ENCODE results near the gene AVPR1B.

GRCh38 chr1:206142770-206143169, 25.6 kb upstream of the AVPR1B start:
- TF ChIP-seq EP300 (IDR thresholded peaks at IDR 0.05) (no peak), CTCF (IDR thresholded peaks at IDR 0.05) (no peak), POLR2A (IDR thresholded peaks at IDR 0.05) (no peak), POLR2AphosphoS5 (IDR thresholded peaks at IDR 0.05) (no peak)
